RWPE2 (cell line): ENCODE results near the gene SPECC1.

Experiments used
- ATAC-seq: fragments of 200-7000 bp; cut with Tn5 transposase; 3 replicates; pipeline ENCODE4 v1.9.1; 2021; ENCODE audit warnings: low read depth
- DNase-seq: peaks from one replicate; pipeline ENCODE4 v3.0.0-alpha.2; 2020; ENCODE audit warnings: low spot score
- H3K27ac ChIP-seq: fragments of 450-650 bp; 2 replicates; pipeline ENCODE4 v1.5.1; 2017; ENCODE audit warnings: mild to moderate bottlenecking; ENCODE audit not compliant: poor library complexity, severe bottlenecking
- H3K27me3 ChIP-seq: fragments of 250-450 bp; sonication (Bioruptor Pico); 2 replicates; pipeline ENCODE4 v1.5.1; 2021; ENCODE audit warnings: mild to moderate bottlenecking, moderate library complexity; ENCODE audit not compliant: insufficient read depth, poor library complexity, severe bottlenecking
- H3K36me3 ChIP-seq: fragments of 250-450 bp; sonication (Bioruptor Pico); 2 replicates; pipeline ENCODE4 v1.5.1; 2020; ENCODE audit warnings: low read depth, mild to moderate bottlenecking, moderate library complexity
- H3K4me1 ChIP-seq: fragments of 250-450 bp; sonication (Bioruptor Pico); 2 replicates; pipeline ENCODE4 v1.5.1; 2021; ENCODE audit warnings: mild to moderate bottlenecking, moderate library complexity; ENCODE audit not compliant: insufficient read depth, poor library complexity, severe bottlenecking
- H3K4me3 ChIP-seq: fragments of 250-450 bp; sonication (Bioruptor Pico); 2 replicates; pipeline ENCODE4 v1.5.1; 2021; ENCODE audit warnings: mild to moderate bottlenecking, moderate library complexity; ENCODE audit not compliant: severe bottlenecking
- H3K9me3 ChIP-seq: fragments of 250-450 bp; sonication (Bioruptor Pico); 2 replicates; pipeline ENCODE4 v1.5.1; 2021; ENCODE audit warnings: mild to moderate bottlenecking, moderate library complexity; ENCODE audit not compliant: severe bottlenecking
- CTCF ChIP-seq: fragments of 450-650 bp; IDR thresholded peaks from one replicate; pipeline ENCODE4 v1.5.1; 2017; ENCODE audit warnings: mild to moderate bottlenecking, moderate library complexity; ENCODE audit not compliant: poor library complexity, severe bottlenecking

Gene SPECC1

GRCh38 chr17:19986941-19987861, 22.0 kb upstream of the SPECC1 start:
- ATAC-seq (peak; percentile 36; the same call in 1 of the 3 replicates), DNase-seq (no peak)
- no peak for TF ChIP-seq CTCF
- Histone ChIP-seq H3K36me3 (no peaks in the 10 kb centered on the region), H3K4me1 (peaks cover 9% of the 10 kb centered on the region), H3K4me3 (no peak overlapping the region), H3K27me3 (no peaks in the 10 kb centered on the region), H3K9me3 (no peaks in the 10 kb centered on the region), H3K27ac (no peak overlapping the region)

- TF ChIP-seq CTCF, result no peak
- no peak overlapping the region for H3K4me3 ChIP-seq
- no peak for ATAC-seq
Measured at GRCh38 chr17:19987897-19988296, 21.3 kb upstream of the SPECC1 start.

GRCh38 chr17:19991252-19991885, 17.8 kb upstream of the SPECC1 start:
- DNase-seq, result no peak
- Histone ChIP-seq H3K36me3 (no peaks in the 10 kb centered on the region), H3K4me1 (peaks cover 7% of the 10 kb centered on the region), H3K27ac (no peak overlapping the region), H3K9me3 (no peaks in the 10 kb centered on the region), H3K27me3 (no peaks in the 10 kb centered on the region), H3K4me3 (no peak overlapping the region)
- no peak for ATAC-seq
- TF ChIP-seq CTCF, result no peak

More at GRCh38 chr17:19987897-19988296, 21.3 kb upstream of the SPECC1 start:
- H3K27me3 ChIP-seq, result no peaks in the 10 kb centered on the region
- no peaks in the 10 kb centered on the region for H3K36me3 ChIP-seq
- H3K9me3 ChIP-seq, result no peaks in the 10 kb centered on the region
- H3K27ac ChIP-seq, result no peak overlapping the region
- DNase-seq, result no peak
- peaks cover 9% of the 10 kb centered on the region for H3K4me1 ChIP-seq

GRCh38 chr17:19992803-19993713, 16.1 kb upstream of the SPECC1 start:
- H3K9me3 ChIP-seq, result no peaks in the 10 kb centered on the region
- H3K27me3 ChIP-seq, result no peaks in the 10 kb centered on the region
- peak; percentile 95 for ATAC-seq
- H3K4me1 ChIP-seq, result no peaks in the 10 kb centered on the region
- H3K4me3 ChIP-seq, result no peak overlapping the region
- no peak overlapping the region for H3K27ac ChIP-seq
- peak; percentile 75 for TF ChIP-seq CTCF
- no peaks in the 10 kb centered on the region for H3K36me3 ChIP-seq
- DNase-seq, result peak; percentile 81
